ENCODE data around the gene MX2. TPM values are rescaled to one million over a fixed set of nuclear protein-coding genes. Genes with fewer than 3 reads are reported as not detected.
"Not testable (repeated sequence)": the region's sequence is repeated elsewhere in the genome, so short reads cannot be mapped to it uniquely, and the experiment has no call there.

The MX2 gene
- total RNA-seq, 6 experiments from 2014 or later = 0.11 to 0.61 (median 0.36) TPM; not detected in 1

GRCh38 chr21:41359286-41359685 lies 2.5 kb upstream of the MX2 start:
- peaks cover 25% of the 10 kb centered on the region for H3K4me1 Mint-ChIP-seq (ENCODE audit: low read depth)
- TF ChIP-seq CTCF (IDR thresholded peaks at IDR 0.05) = no peak; the same call in 1 of the 2 replicates
- DNase-seq = no peak
- no peak overlapping the region for H3K4me3 Mint-ChIP-seq
- H3K36me3 Mint-ChIP-seq (ENCODE audit: low read depth) = no peaks in the 10 kb centered on the region
- H3K27ac Mint-ChIP-seq = no peak overlapping the region
- peaks cover 8% of the 10 kb centered on the region; the same call in 1 of the 2 replicates for H3K27me3 Mint-ChIP-seq (ENCODE audit: insufficient read depth)
- no peaks in the 10 kb centered on the region for H3K9me3 Mint-ChIP-seq

DNA sequence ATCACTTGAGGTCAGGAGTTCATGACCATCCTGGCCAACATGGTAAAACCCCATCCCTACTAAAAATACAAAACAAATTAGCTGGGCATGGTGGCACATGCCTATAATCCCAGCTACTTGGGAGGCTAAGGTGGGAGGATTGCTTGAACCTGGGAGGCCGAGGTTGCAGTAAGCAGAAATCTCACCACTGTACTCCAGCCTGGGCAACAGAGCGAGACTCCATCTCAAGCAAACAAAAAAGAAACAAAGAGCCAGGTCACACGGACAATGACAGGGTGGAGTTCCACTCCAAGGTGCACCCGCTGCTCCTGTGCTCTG lies 2.1 kb upstream of the MX2 start:
- H3K4me3 Mint-ChIP-seq; H3K27me3 Mint-ChIP-seq (ENCODE audit: insufficient read depth); H3K9me3 Mint-ChIP-seq; DNase-seq; H3K27ac Mint-ChIP-seq; H3K36me3 Mint-ChIP-seq (ENCODE audit: low read depth): not testable (repeated sequence)
- peaks cover 25% of the 10 kb centered on the region for H3K4me1 Mint-ChIP-seq (ENCODE audit: low read depth)

- Mint-ChIP-seq H3K4me3 (no peak overlapping the region), H3K27ac (no peak overlapping the region), H3K36me3 (ENCODE audit: low read depth) (no peaks in the 10 kb centered on the region), H3K4me1 (ENCODE audit: low read depth) (peaks cover 25% of the 10 kb centered on the region), H3K27me3 (ENCODE audit: insufficient read depth) (peaks cover 8% of the 10 kb centered on the region; the same call in 1 of the 2 replicates), H3K9me3 (no peaks in the 10 kb centered on the region)
- no peak for TF ChIP-seq CTCF (IDR thresholded peaks at IDR 0.05)
- no peak for DNase-seq
These were observed 1.6 kb upstream of the MX2 start for GRCh38 chr21:41360072-41360821.

DNA sequence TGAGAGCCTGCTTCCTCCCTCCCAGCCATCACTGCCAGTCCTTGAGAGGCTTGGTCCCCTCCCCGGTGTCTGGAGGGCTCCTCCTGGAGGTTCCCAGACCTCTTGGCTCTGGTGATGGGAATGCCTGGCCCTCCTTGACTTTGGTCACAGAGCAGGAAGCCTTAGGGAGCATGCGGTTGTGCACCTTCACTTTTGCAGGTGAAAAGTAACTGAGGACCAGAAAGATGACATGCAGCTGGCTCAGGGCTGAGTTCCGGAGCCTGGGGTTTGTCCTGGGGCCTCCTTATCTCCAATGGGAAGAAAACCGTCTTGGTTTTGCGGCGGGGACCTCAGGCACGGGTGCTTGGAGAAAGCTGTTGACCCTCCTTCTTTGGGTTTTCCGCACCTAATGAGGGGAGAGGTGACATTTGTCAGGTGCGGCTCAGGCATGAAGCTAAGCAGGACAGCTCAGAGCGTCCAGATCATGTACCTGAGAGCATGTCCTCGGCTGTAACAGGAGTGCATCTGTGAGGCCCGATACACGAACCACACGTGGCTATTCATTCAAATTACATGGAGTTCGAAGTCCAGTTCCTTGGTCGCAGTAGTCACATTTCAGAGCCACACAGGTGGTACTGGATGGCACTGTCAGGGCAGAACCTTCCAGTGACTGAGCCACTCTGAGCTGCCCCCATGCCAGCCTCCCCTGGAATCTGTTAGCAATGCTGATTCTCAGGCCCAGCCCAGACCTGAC lies 608 bp upstream of the MX2 start:
- Mint-ChIP-seq H3K36me3 (ENCODE audit: low read depth) (no peaks in the 10 kb centered on the region), H3K4me1 (ENCODE audit: low read depth) (peaks cover 25% of the 10 kb centered on the region), H3K27ac (no peak overlapping the region), H3K4me3 (peak overlapping the region; percentile 85), H3K9me3 (no peaks in the 10 kb centered on the region), H3K27me3 (ENCODE audit: insufficient read depth) (peaks cover 10% of the 10 kb centered on the region; the same call in 1 of the 2 replicates)
- TF ChIP-seq CTCF (IDR thresholded peaks at IDR 0.05) = no peak
- DNase-seq = no peak

DNA sequence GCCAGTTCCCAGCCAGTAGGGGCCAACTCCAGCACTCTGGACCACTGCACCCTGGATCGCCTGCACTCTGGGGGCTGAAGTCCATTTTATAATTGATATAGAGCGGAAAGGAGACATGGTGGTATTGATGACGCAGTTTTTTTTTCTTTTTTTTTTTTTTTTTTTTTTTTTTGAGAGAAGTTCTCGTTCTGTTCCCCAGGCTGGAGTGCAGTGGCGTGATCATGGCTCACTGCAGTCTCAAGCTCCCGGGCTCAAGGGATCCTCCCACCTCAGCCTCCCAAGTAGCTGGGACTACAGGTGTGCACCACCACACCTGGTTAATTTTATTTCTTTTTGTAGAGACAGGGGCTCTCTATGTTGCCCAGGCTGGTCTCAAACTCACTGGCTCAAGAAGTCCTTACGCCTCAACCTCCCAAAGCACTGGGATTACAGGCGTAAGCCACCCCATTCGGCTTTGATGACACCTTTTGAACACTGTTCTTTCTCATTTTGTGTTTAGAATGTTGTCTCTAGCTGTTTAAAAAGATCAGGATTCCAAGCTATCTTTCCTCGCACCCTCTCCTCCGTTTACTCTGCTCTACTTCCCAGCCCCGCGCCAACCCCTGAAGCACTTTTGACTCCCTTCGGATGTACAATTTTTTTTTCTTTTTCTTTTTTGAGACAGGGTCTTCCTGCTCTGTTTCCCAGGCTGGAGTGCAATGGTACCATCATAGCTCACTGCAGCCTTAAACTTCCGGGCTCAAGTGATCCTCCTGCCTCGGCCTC lies 960 bp downstream of the MX2 start:
- Mint-ChIP-seq H3K36me3 (ENCODE audit: low read depth) (no peaks in the 10 kb centered on the region), H3K4me3 (peak overlapping the region; percentile 85), H3K27me3 (ENCODE audit: insufficient read depth) (peaks cover 8% of the 10 kb centered on the region), H3K4me1 (ENCODE audit: low read depth) (peaks cover 25% of the 10 kb centered on the region), H3K9me3 (no peaks in the 10 kb centered on the region), H3K27ac (0 out of 2 replicates have a peak overlapping the region, but pooled peaks have one; percentile 64)
- DNase-seq = no peak
- no peak for TF ChIP-seq CTCF (IDR thresholded peaks at IDR 0.05)
